ENCODE data around the gene AGPAT4. TPM values are rescaled to one million over a fixed set of nuclear protein-coding genes. Genes with fewer than 3 reads are reported as not detected.

AGPAT4 gene
- total RNA-seq, 1 experiment from 2014 or later = 22.0 TPM

GRCh38 chr6:161168281-161168891 lies 105.5 kb downstream of the AGPAT4 start:
- no CpG with 5 or more reads among the region's 14 CpGs for WGBS (ENCODE audit: extremely low coverage, insufficient read length, low lambda C conversion rate)
- no peaks in the 10 kb centered on the region for H3K79me2 ChIP-seq (ENCODE audit: insufficient read depth, low read length)
- H4K91ac ChIP-seq (ENCODE audit: insufficient read length, low read depth, low read length) = no peak overlapping the region
- H4K8ac ChIP-seq (replicated peaks; ENCODE audit: insufficient read length, low read depth, low read length) = no peak overlapping the region
- Mint-ChIP-seq H3K27ac (peak overlapping the region; percentile 23 to 90 (median 29); a peak in 6 of 7 replicates), H3K4me1 (peaks cover 53 to 61% of the 10 kb centered on the region in 2 experiments), H3K4me3 (no peak overlapping the region), H3K27me3 (ENCODE audit: low read depth) (no peaks in the 10 kb centered on the region; the same call in 1 of the 2 replicates), H3K36me3 (ENCODE audit: insufficient read depth in 1 of 3, low read depth in 3 of 3) (peaks cover 20 to 51% (median 50%) of the 10 kb centered on the region in 3 experiments), H3K9me3 (peaks cover 10 to 12% of the 10 kb centered on the region in 2 experiments)
- no peak overlapping the region for H2BK15ac ChIP-seq (ENCODE audit: low read depth, low read length)
- no peak overlapping the region for H3T11ph ChIP-seq (ENCODE audit: low read length)
- TF ChIP-seq, protein P1, sequence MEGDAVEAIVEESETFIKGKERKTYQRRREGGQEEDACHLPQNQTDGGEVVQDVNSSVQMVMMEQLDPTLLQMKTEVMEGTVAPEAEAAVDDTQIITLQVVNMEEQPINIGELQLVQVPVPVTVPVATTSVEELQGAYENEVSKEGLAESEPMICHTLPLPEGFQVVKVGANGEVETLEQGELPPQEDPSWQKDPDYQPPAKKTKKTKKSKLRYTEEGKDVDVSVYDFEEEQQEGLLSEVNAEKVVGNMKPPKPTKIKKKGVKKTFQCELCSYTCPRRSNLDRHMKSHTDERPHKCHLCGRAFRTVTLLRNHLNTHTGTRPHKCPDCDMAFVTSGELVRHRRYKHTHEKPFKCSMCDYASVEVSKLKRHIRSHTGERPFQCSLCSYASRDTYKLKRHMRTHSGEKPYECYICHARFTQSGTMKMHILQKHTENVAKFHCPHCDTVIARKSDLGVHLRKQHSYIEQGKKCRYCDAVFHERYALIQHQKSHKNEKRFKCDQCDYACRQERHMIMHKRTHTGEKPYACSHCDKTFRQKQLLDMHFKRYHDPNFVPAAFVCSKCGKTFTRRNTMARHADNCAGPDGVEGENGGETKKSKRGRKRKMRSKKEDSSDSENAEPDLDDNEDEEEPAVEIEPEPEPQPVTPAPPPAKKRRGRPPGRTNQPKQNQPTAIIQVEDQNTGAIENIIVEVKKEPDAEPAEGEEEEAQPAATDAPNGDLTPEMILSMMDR (conservative IDR thresholded peaks at IDR 0.05) = no peak
- peak overlapping the region; percentile 58 for H3K14ac ChIP-seq (ENCODE audit: insufficient read depth, low read length)
- no peak overlapping the region for H2BK20ac ChIP-seq (ENCODE audit: low read depth, low read length, poor library complexity, severe bottlenecking)
- H3K79me1 ChIP-seq (ENCODE audit: insufficient read depth, low read depth, low read length, poor library complexity, severe bottlenecking) = no peaks in the 10 kb centered on the region
- no peak overlapping the region for H2BK5ac ChIP-seq (ENCODE audit: insufficient read length, low read length)
- no peaks in the 10 kb centered on the region for H4K20me1 ChIP-seq (ENCODE audit: control insufficient read depth, insufficient read depth, insufficient read length)
- H3K4ac ChIP-seq (ENCODE audit: low read depth, low read length) = no peak overlapping the region
- H3K18ac ChIP-seq (ENCODE audit: insufficient read length, low read depth, low read length) = no peak overlapping the region
- no peak overlapping the region for H3K9ac ChIP-seq (ENCODE audit: extremely low read depth, insufficient read length, low read length)
- H3K27me3 ChIP-seq (ENCODE audit: insufficient read depth, low read length) = no peaks in the 10 kb centered on the region
- peak; percentile 45 for DNase-seq
- H3K4me2 ChIP-seq (ENCODE audit: insufficient read depth, insufficient read length, low read length) = no peak overlapping the region
- H4K5ac ChIP-seq (ENCODE audit: insufficient read length, low read depth, low read length) = no peak overlapping the region
- peaks cover 14% of the 10 kb centered on the region; the same call in 1 of the 2 replicates for H3K4me1 ChIP-seq (ENCODE audit: insufficient read depth, low read length)
- no peak overlapping the region for H3K56ac ChIP-seq (ENCODE audit: insufficient read length, low read depth, low read length)
- H2AK5ac ChIP-seq (ENCODE audit: insufficient read length, low read length) = no peak overlapping the region
- no peak overlapping the region for H3K23ac ChIP-seq (ENCODE audit: insufficient read length, low read depth, low read length)
- H3K27ac ChIP-seq (ENCODE audit: insufficient read length, low read depth, low read length) = no peak overlapping the region
- no peaks in the 10 kb centered on the region for H3K9me3 ChIP-seq (ENCODE audit: control insufficient read depth, low read depth, low read length)
- H2BK120ac ChIP-seq (ENCODE audit: low read depth, low read length, poor library complexity, severe bottlenecking) = no peak overlapping the region
- H3K23me2 ChIP-seq (ENCODE audit: insufficient read length, low read depth, low read length, poor library complexity, severe bottlenecking) = no peaks in the 10 kb centered on the region
- H2BK12ac ChIP-seq (ENCODE audit: insufficient read length, low read depth, low read length) = no peak overlapping the region
- H2AFZ ChIP-seq (ENCODE audit: low read length) = no peak overlapping the region
